GM23338 (cell line): ENCODE measurements around the gene MTARC1. TPM values are rescaled to one million over a fixed set of nuclear protein-coding genes. Genes with fewer than 3 reads are reported as not detected.

Experiments used
- ATAC-seq: fragments of 200-7000 bp; cut with Tn5 transposase; 3 replicates; pipeline ENCODE4 v1.9.1; 2020
- DNase-seq: peaks from one replicate; pipeline ENCODE4 v3.0.0-alpha.2; 2015; ENCODE audit warnings: low spot score
- H2AFZ ChIP-seq: fragments of 200-600 bp; sonication (generic); 2 replicates; pipeline ENCODE4 v1.8.0; 2016; ENCODE audit warnings: antibody characterized with exemption, mild to moderate bottlenecking, moderate library complexity
- H3F3A ChIP-seq: fragments of 200-600 bp; sonication (generic); replicated peaks from 2 replicates; pipeline ENCODE4 v1.8.0; 2017; ENCODE audit warnings: antibody characterized with exemption, mixed run types, low read depth
- H3K27ac ChIP-seq: fragments of 200-600 bp; sonication (generic); 2 replicates; pipeline ENCODE4 v1.6.1; 2016; ENCODE audit warnings: low read depth
- H3K27me3 ChIP-seq: fragments of 200-600 bp; sonication (generic); 2 replicates; pipeline ENCODE4 v1.8.0; 2016; ENCODE audit warnings: mild to moderate bottlenecking, mixed run types, moderate library complexity; ENCODE audit not compliant: insufficient read depth
- H3K36me3 ChIP-seq: fragments of 200-600 bp; sonication (generic); 2 replicates; pipeline ENCODE4 v1.8.0; 2016; ENCODE audit warnings: mild to moderate bottlenecking; ENCODE audit not compliant: insufficient read depth
- H3K4me1 ChIP-seq: fragments of 200-600 bp; sonication (generic); 2 replicates; pipeline ENCODE4 v1.8.0; 2016; ENCODE audit warnings: mild to moderate bottlenecking, moderate library complexity; ENCODE audit not compliant: insufficient read depth
- H3K4me2 ChIP-seq: fragments of 200-600 bp; sonication (generic); 2 replicates; pipeline ENCODE4 v1.7.1; 2017; ENCODE audit warnings: mixed run types
- H3K4me3 ChIP-seq: fragments of 200-600 bp; sonication (generic); 2 replicates; pipeline ENCODE4 v1.6.1; 2016; ENCODE audit warnings: mixed run types
- H3K79me2 ChIP-seq: fragments of 200-600 bp; sonication (generic); replicated peaks from 2 replicates; pipeline ENCODE4 v1.8.0; 2017; ENCODE audit warnings: mild to moderate bottlenecking; ENCODE audit not compliant: insufficient read depth
- H3K9me2 ChIP-seq: fragments of 200-600 bp; sonication (generic); 2 replicates; pipeline ENCODE4 v1.8.0; 2017; ENCODE audit not compliant: insufficient read depth
- H4K20me1 ChIP-seq: fragments of 200-600 bp; sonication (generic); replicated peaks from 2 replicates; pipeline ENCODE4 v1.8.0; 2017; ENCODE audit warnings: mild to moderate bottlenecking; ENCODE audit not compliant: insufficient read depth
- H3K27ac Mint-ChIP-seq: 2 replicates; pipeline ENCODE4 v1.8.0; 2020; ENCODE audit warnings: inconsistent platforms, mild to moderate bottlenecking, moderate library complexity, mixed read lengths
- H3K27me3 Mint-ChIP-seq: 3 replicates; pipeline ENCODE4 v1.8.0; 2022; ENCODE audit warnings: low read depth, mild to moderate bottlenecking, moderate library complexity, mixed read lengths, inconsistent platforms; ENCODE audit not compliant: insufficient read depth, poor library complexity
- H3K36me3 Mint-ChIP-seq: 3 replicates; pipeline ENCODE4 v1.8.0; 2021; ENCODE audit warnings: low read depth, mild to moderate bottlenecking, inconsistent platforms, moderate library complexity, mixed read lengths
- H3K4me1 Mint-ChIP-seq: 3 replicates; pipeline ENCODE4 v1.8.0; 2020; ENCODE audit warnings: mild to moderate bottlenecking, inconsistent platforms, mixed read lengths
- H3K4me3 Mint-ChIP-seq: 3 replicates; pipeline ENCODE4 v1.8.0; 2021; ENCODE audit warnings: moderate library complexity, mild to moderate bottlenecking, inconsistent platforms, mixed read lengths
- H3K9me3 Mint-ChIP-seq: 3 replicates; pipeline ENCODE4 v1.8.0; 2020; ENCODE audit warnings: moderate library complexity, mild to moderate bottlenecking, inconsistent platforms, mixed read lengths
- EZH2 ChIP-seq: fragments of 200-600 bp; sonication (generic); IDR thresholded peaks from one replicate; pipeline ENCODE4 v1.8.0; 2017; ENCODE audit warnings: antibody characterized with exemption, mild to moderate bottlenecking, low read depth; ENCODE audit not compliant: unreplicated experiment
- EZH2phosphoT487 ChIP-seq: fragments of 200-600 bp; sonication (generic); IDR thresholded peaks from one replicate; pipeline ENCODE4 v1.8.1; 2018; ENCODE audit warnings: antibody characterized with exemption; ENCODE audit not compliant: unreplicated experiment
- NANOG ChIP-seq: IDR thresholded peaks from 2 replicates; pipeline ENCODE4 v1.6.1; 2016; ENCODE audit warnings: antibody characterized with exemption, borderline replicate concordance
- POLR2AphosphoS5 ChIP-seq: IDR thresholded peaks from 2 replicates; pipeline ENCODE4 v1.6.1; 2016; ENCODE audit warnings: antibody characterized with exemption, low read depth
- STAT1 ChIP-seq: IDR thresholded peaks from one replicate; pipeline ENCODE4 v1.6.1; 2016; ENCODE audit warnings: antibody characterized with exemption; ENCODE audit not compliant: unreplicated experiment
- ZNF114 ChIP-seq: fragments of 250-450 bp; sonication (Bioruptor Pico); IDR thresholded peaks from 2 replicates; pipeline ENCODE4 v1.5.0; 2020; ENCODE audit warnings: mild to moderate bottlenecking, moderate library complexity
- polyA plus RNA-seq: library from polyadenylated mRNA; unstranded; fragments of >200 nt; fragmentation: Nextera tagmentation; extraction: Ambion mirVana; gene quantifications from 2 replicates; pipeline ENCODE4 v1.2.1, GENCODE V29; 2016
- total RNA-seq: library from RNA; depleted of rRNA; stranded (reverse); fragments of >200 nt; shearing (Covaris generic); gene quantifications from 2 replicates; pipeline ENCODE4 v1.2.3, GENCODE V29; 2014
- TF ChIP-seq, protein P1 (sequence below): IDR thresholded peaks from 2 replicates; pipeline ENCODE4 v1.6.1; 2016; ENCODE audit warnings: antibody characterized with exemption
- TF ChIP-seq, protein P2 (sequence below): fragments of 250-450 bp; sonication (Bioruptor Pico); IDR thresholded peaks from 2 replicates; pipeline ENCODE4 v1.5.0; 2020; ENCODE audit warnings: mild to moderate bottlenecking, moderate library complexity
- TF ChIP-seq, protein P3 (sequence below), 2 experiments: fragments of 200-600 bp in 1 of 2; sonication (generic) in 1 of 2; conservative IDR thresholded peaks; 2 replicates each; pipeline versions ENCODE4 v1.5.1 to v1.6.1; 2016 to 2017; ENCODE audit warnings: antibody characterized with exemption in 2 of 2, low read depth in 2 of 2, mild to moderate bottlenecking in 2 of 2, moderate library complexity in 1 of 2

Gene MTARC1
- total and polyA plus RNA-seq, 2 experiments from 2014 or later = 33.9 to 34.6 TPM

DNA sequence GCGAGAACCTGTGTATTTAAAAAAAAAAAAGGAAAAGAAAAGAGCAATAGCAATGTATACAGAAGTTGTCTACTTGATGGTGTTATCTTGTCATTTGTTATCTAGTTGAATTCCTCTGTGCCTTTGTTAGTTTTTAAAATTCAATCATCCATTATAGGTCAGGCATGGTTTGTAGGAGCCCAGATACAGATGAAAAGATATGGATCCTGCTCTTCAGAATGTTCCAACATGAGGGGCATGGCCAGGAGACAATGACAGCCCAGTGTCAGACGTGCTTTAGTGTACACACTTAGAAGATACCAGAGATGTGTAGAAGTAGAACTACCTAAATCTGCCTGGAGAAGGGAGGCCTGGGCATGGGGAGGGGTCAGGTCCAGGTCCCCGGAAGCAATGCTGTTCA lies 22.0 kb upstream of the MTARC1 start:
- H3K79me2 ChIP-seq = no peaks in the 10 kb centered on the region
- Mint-ChIP-seq H3K36me3 (0 out of 3 replicates have a peak, but pooled peaks cover 4% of the 10 kb centered on the region), H3K27me3 (no peaks in the 10 kb centered on the region), H3K27ac (no peak overlapping the region), H3K9me3 (no peaks in the 10 kb centered on the region), H3K4me1 (no peaks in the 10 kb centered on the region; the same call in 2 of the 3 replicates), H3K4me3 (no peak overlapping the region)
- DNase-seq (no peak), ATAC-seq (no peak)
- H3K4me2 ChIP-seq = no peak overlapping the region
- H4K20me1 ChIP-seq = no peaks in the 10 kb centered on the region
- no peaks in the 10 kb centered on the region for H3K27me3 ChIP-seq
- no peaks in the 10 kb centered on the region for H3K9me2 ChIP-seq
- no peaks in the 10 kb centered on the region; the same call in 1 of the 2 replicates for H3K4me1 ChIP-seq
- TF ChIP-seq POLR2AphosphoS5 = no peak
- no peak overlapping the region for H3K27ac ChIP-seq
- no peak overlapping the region for H3K4me3 ChIP-seq
- H3K36me3 ChIP-seq = no peaks in the 10 kb centered on the region
- no peaks in the 10 kb centered on the region for H3F3A ChIP-seq
- no peak overlapping the region for H2AFZ ChIP-seq

DNA sequence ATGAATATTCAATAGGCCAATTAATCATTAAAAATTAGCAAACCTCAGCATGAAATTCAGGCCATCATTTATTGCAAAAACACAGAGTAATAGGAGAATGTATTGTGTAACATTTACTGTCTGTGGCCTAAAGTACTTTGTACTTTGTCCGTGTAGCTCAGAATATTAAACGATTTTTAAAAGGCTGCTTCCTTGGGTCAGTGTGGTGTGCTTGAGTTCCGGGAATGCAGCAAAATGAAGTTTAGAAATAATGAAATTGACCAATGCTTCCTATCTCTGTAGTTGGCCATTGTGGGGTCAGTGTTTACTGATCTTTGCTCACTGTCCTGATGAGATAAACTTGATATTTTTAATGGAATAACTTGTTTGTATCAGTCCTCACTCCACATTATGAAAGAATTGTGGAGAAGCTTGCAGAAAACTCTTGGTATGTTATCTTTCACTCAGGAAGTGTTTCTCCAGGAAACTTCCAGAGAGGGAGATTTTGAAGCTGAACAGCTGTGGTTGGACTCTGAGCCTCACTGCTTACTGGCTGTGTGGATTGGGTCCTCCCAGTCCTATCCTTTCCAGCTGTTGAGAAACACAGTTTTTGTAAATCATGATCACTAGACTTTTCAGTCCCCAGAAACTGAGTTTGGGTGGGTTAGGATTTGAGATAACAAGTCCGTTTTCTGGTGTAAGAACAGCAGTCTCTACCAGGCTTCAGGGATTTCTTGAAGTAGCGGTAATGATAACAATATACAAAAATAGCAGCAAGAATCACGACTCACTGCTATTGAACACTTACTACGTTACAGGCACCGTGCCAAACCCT lies 19.2 kb upstream of the MTARC1 start:
- no peak for ATAC-seq
- no peaks in the 10 kb centered on the region for H3K9me3 Mint-ChIP-seq
- no peak for DNase-seq
- Histone ChIP-seq H3K4me1 (no peaks in the 10 kb centered on the region; the same call in 1 of the 2 replicates), H3K27ac (no peak overlapping the region), H4K20me1 (no peaks in the 10 kb centered on the region), H3K27me3 (no peaks in the 10 kb centered on the region), H3K4me3 (no peak overlapping the region), H3K9me2 (no peaks in the 10 kb centered on the region), H3K79me2 (no peaks in the 10 kb centered on the region), H3F3A (no peaks in the 10 kb centered on the region), H3K36me3 (no peaks in the 10 kb centered on the region), H2AFZ (no peak overlapping the region), H3K4me2 (no peak overlapping the region)
- peaks cover 7% of the 10 kb centered on the region; the same call in 1 of the 3 replicates for H3K36me3 Mint-ChIP-seq
- TF ChIP-seq, protein P1, sequence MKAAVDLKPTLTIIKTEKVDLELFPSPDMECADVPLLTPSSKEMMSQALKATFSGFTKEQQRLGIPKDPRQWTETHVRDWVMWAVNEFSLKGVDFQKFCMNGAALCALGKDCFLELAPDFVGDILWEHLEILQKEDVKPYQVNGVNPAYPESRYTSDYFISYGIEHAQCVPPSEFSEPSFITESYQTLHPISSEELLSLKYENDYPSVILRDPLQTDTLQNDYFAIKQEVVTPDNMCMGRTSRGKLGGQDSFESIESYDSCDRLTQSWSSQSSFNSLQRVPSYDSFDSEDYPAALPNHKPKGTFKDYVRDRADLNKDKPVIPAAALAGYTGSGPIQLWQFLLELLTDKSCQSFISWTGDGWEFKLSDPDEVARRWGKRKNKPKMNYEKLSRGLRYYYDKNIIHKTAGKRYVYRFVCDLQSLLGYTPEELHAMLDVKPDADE = no peak
- TF ChIP-seq STAT1 (no peak), EZH2phosphoT487 (no peak), ZNF114 (CRISPR knock-in tag) (no peak), NANOG (no peak), EZH2 (no peak)
- TF ChIP-seq, protein P2, sequence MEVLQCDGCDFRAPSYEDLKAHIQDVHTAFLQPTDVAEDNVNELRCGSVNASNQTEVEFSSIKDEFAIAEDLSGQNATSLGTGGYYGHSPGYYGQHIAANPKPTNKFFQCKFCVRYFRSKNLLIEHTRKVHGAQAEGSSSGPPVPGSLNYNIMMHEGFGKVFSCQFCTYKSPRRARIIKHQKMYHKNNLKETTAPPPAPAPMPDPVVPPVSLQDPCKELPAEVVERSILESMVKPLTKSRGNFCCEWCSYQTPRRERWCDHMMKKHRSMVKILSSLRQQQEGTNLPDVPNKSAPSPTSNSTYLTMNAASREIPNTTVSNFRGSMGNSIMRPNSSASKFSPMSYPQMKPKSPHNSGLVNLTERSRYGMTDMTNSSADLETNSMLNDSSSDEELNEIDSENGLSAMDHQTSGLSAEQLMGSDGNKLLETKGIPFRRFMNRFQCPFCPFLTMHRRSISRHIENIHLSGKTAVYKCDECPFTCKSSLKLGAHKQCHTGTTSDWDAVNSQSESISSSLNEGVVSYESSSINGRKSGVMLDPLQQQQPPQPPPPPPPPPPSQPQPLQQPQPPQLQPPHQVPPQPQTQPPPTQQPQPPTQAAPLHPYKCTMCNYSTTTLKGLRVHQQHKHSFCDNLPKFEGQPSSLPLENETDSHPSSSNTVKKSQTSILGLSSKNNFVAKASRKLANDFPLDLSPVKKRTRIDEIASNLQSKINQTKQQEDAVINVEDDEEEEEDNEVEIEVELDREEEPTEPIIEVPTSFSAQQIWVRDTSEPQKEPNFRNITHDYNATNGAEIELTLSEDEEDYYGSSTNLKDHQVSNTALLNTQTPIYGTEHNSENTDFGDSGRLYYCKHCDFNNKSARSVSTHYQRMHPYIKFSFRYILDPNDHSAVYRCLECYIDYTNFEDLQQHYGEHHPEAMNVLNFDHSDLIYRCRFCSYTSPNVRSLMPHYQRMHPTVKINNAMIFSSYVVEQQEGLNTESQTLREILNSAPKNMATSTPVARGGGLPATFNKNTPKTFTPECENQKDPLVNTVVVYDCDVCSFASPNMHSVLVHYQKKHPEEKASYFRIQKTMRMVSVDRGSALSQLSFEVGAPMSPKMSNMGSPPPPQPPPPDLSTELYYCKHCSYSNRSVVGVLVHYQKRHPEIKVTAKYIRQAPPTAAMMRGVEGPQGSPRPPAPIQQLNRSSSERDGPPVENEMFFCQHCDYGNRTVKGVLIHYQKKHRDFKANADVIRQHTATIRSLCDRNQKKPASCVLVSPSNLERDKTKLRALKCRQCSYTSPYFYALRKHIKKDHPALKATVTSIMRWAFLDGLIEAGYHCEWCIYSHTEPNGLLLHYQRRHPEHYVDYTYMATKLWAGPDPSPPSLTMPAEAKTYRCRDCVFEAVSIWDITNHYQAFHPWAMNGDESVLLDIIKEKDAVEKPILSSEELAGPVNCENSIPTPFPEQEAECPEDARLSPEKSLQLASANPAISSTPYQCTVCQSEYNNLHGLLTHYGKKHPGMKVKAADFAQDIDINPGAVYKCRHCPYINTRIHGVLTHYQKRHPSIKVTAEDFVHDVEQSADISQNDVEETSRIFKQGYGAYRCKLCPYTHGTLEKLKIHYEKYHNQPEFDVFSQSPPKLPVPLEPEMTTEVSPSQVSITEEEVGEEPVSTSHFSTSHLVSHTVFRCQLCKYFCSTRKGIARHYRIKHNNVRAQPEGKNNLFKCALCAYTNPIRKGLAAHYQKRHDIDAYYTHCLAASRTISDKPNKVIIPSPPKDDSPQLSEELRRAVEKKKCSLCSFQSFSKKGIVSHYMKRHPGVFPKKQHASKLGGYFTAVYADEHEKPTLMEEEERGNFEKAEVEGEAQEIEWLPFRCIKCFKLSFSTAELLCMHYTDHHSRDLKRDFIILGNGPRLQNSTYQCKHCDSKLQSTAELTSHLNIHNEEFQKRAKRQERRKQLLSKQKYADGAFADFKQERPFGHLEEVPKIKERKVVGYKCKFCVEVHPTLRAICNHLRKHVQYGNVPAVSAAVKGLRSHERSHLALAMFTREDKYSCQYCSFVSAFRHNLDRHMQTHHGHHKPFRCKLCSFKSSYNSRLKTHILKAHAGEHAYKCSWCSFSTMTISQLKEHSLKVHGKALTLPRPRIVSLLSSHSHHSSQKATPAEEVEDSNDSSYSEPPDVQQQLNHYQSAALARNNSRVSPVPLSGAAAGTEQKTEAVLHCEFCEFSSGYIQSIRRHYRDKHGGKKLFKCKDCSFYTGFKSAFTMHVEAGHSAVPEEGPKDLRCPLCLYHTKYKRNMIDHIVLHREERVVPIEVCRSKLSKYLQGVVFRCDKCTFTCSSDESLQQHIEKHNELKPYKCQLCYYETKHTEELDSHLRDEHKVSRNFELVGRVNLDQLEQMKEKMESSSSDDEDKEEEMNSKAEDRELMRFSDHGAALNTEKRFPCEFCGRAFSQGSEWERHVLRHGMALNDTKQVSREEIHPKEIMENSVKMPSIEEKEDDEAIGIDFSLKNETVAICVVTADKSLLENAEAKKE = no peak
- TF ChIP-seq, protein P3, sequence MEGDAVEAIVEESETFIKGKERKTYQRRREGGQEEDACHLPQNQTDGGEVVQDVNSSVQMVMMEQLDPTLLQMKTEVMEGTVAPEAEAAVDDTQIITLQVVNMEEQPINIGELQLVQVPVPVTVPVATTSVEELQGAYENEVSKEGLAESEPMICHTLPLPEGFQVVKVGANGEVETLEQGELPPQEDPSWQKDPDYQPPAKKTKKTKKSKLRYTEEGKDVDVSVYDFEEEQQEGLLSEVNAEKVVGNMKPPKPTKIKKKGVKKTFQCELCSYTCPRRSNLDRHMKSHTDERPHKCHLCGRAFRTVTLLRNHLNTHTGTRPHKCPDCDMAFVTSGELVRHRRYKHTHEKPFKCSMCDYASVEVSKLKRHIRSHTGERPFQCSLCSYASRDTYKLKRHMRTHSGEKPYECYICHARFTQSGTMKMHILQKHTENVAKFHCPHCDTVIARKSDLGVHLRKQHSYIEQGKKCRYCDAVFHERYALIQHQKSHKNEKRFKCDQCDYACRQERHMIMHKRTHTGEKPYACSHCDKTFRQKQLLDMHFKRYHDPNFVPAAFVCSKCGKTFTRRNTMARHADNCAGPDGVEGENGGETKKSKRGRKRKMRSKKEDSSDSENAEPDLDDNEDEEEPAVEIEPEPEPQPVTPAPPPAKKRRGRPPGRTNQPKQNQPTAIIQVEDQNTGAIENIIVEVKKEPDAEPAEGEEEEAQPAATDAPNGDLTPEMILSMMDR (conservative IDR thresholded peaks at IDR 0.05; ENCODE audit: low read depth in 2 of 2) = no peak
- no peaks in the 10 kb centered on the region for H3K27me3 Mint-ChIP-seq
- peaks cover 2% of the 10 kb centered on the region for H3K4me1 Mint-ChIP-seq
- H3K27ac Mint-ChIP-seq = no peak overlapping the region
- H3K4me3 Mint-ChIP-seq = no peak overlapping the region
